ENCODE results near the gene RPS6KL1.

RPS6KL1 gene

GRCh38 chr14:74953686-74954085 is 30.6 kb upstream of the RPS6KL1 start (continued):
- TF ChIP-seq ZNF518A (tag by site-specific recombination; conservative IDR thresholded peaks at IDR 0.05; ENCODE audit: low read depth): no peak
- TF ChIP-seq PRDM10 (tag by site-specific recombination; IDR thresholded peaks at IDR 0.05): no peak
- TF ChIP-seq ZNF692 (tag by site-specific recombination; IDR thresholded peaks at IDR 0.05): no peak
- no peak for TF ChIP-seq ZNF530 (tag by site-specific recombination; IDR thresholded peaks at IDR 0.05; ENCODE audit: low read depth)
- no peak for TF ChIP-seq ZFP37 (tag by site-specific recombination; IDR thresholded peaks at IDR 0.05)
- TF ChIP-seq ZSCAN16 (tag by site-specific recombination; IDR thresholded peaks at IDR 0.05): no peak
- no peak for TF ChIP-seq ZNF561 (tag by site-specific recombination; IDR thresholded peaks at IDR 0.05; ENCODE audit: borderline replicate concordance)
- no peak for TF ChIP-seq ZBTB10 (tag by site-specific recombination; IDR thresholded peaks at IDR 0.05)

- Histone ChIP-seq H3K27ac (ENCODE audit: extremely low read depth, low read depth, low read length) (peak overlapping the region; percentile 49; the same call in 1 of the 2 replicates), H3K4me3 (ENCODE audit: low read depth, low read length) (no peak overlapping the region), H3K36me3 (ENCODE audit: control insufficient read depth in 2 of 2, insufficient read depth in 1 of 2, low read length in 2 of 2) (peaks cover 0 to 49% of the 10 kb centered on the region in 2 experiments; a peak in 1 of 3 replicates), H3K9me3 (ENCODE audit: control insufficient read depth, insufficient read depth, low read depth, low read length) (no peaks in the 10 kb centered on the region), H3K4me1 (ENCODE audit: control insufficient read depth, insufficient read depth, low read length) (peaks cover 24% of the 10 kb centered on the region)
- TF ChIP-seq ZBTB17 (tag by site-specific recombination; IDR thresholded peaks at IDR 0.05): no peak
- no peak for TF ChIP-seq OSR2 (tag by site-specific recombination; IDR thresholded peaks at IDR 0.05)
- peak; percentile 56 for TF ChIP-seq GLIS2 (tag by site-specific recombination; IDR thresholded peaks at IDR 0.05)
- TF ChIP-seq SP2 (tag by site-specific recombination; IDR thresholded peaks at IDR 0.05): 0 out of 2 replicates have a peak, but pooled peaks have one; percentile 11
- peak; percentile 46; the same call in 1 of the 2 replicates for TF ChIP-seq ZNF692 (tag by site-specific recombination; IDR thresholded peaks at IDR 0.05)
- TF ChIP-seq KLF9 (tag by site-specific recombination; IDR thresholded peaks at IDR 0.05; ENCODE audit: low read depth): no peak
- TF ChIP-seq ZNF112 (tag by site-specific recombination; IDR thresholded peaks at IDR 0.05): no peak
- TF ChIP-seq ZBTB8A (tag by site-specific recombination; IDR thresholded peaks at IDR 0.05): peak; percentile 43; the same call in 1 of the 2 replicates
- TF ChIP-seq ZNF114 (tag by site-specific recombination; IDR thresholded peaks at IDR 0.05): no peak
- no peak for TF ChIP-seq ZNF473 (tag by site-specific recombination; IDR thresholded peaks at IDR 0.05)
- peak; percentile 79 for TF ChIP-seq ZIC2 (tag by site-specific recombination; IDR thresholded peaks at IDR 0.05)
- no peak for TF ChIP-seq ZNF544 (tag by site-specific recombination; IDR thresholded peaks at IDR 0.05)
- CTCF ChIA-PET: interaction anchor here (0.6 to 3.0 kb wide), 4 partner anchors 7 to 190 kb away, joined by 3 to 15 read pairs (median 7); no protein-coding TSS in a partner anchor
- POLR2A ChIA-PET: interaction anchor here (1.5 kb wide), 2 partner anchors 30 to 111 kb away, joined by 5 to 6 read pairs; partner anchors contain the start of genes ACYP1 and RPS6KL1
Measured at GRCh38 chr14:74952697-74953484, 29.8 kb upstream of the RPS6KL1 start.
